Endothelial cell of umbilical vein (primary cell): Measurements from ENCODE around the gene CDH7. TPM values are rescaled to one million over a fixed set of nuclear protein-coding genes. Genes with fewer than 3 reads are reported as not detected.

Experiments
- BruUV-seq: library from RNA; stranded (reverse); fragments of 400-500 nt; replicated peaks from 2 replicates; lab custom pipeline; 2021; lab: Mats Ljungman, UMichigan
- CTCF ChIA-PET: fragments of 300-600, 350-600 bp; sonication (Branson Sonifier 250); formaldehyde crosslinking; loops from one replicate; lab custom pipeline; 2021; ENCODE audit warnings: antibody characterized with exemption, inconsistent platforms; lab: Charles Lee
- POLR2A ChIA-PET: fragments of 300-600, 350-600 bp; sonication (Branson Sonifier 250); formaldehyde crosslinking; loops from one replicate; lab custom pipeline; 2021; ENCODE audit warnings: antibody characterized with exemption, inconsistent platforms; lab: Charles Lee
- DNase-seq: peaks from one replicate; pipeline ENCODE4 v3.0.0-alpha.2; 2011; ENCODE audit warnings: low read depth, low spot score
- FAIRE-seq: peaks from 2 replicates; lab custom pipeline; 2011; peaks lifted over from hg19 to GRCh38; lab: Jason Lieb, UNC
- H2AFZ ChIP-seq: 2 replicates; pipeline ENCODE4 v1.6.0; 2012; ENCODE audit warnings: low read depth, low read length, control low read depth, inconsistent platforms
- H3K27ac ChIP-seq: 2 replicates; pipeline ENCODE4 v1.5.1; 2011; ENCODE audit warnings: low read depth, mild to moderate bottlenecking, control low read depth, low read length, moderate library complexity; ENCODE audit not compliant: insufficient read depth
- H3K27me3 ChIP-seq, 2 experiments: 2 replicates each; pipeline versions ENCODE4 v1.6.0 to v1.6.1; 2011; ENCODE audit warnings: low read length in 2 of 2, mixed read lengths in 1 of 2; ENCODE audit not compliant: control insufficient read depth in 2 of 2, insufficient read depth in 2 of 2
- H3K36me3 ChIP-seq, 2 experiments: 2 replicates in 1 of 2; 3 replicates in 1 of 2; pipeline ENCODE4 v1.5.1; 2011; ENCODE audit warnings: low read length in 2 of 2, mild to moderate bottlenecking in 1 of 2, moderate library complexity in 1 of 2; ENCODE audit not compliant: control insufficient read depth in 2 of 2, insufficient read depth in 2 of 2; ENCODE audit errors: extremely low read depth in 1 of 2
- H3K4me1 ChIP-seq: 3 replicates; pipeline ENCODE4 v1.5.1; 2011; ENCODE audit warnings: mild to moderate bottlenecking, low read length; ENCODE audit not compliant: control insufficient read depth, insufficient read depth; ENCODE audit errors: extremely low read depth
- H3K4me2 ChIP-seq: 2 replicates; pipeline ENCODE4 v1.6.1; 2011; ENCODE audit warnings: low read length, control low read depth, mixed read lengths; ENCODE audit not compliant: insufficient read depth
- H3K4me3 ChIP-seq, 3 experiments: fragments of 200-600 bp in 1 of 3; sonication (generic), shearing (Covaris generic) in 1 of 3; replicated peaks in 1 of 3; 2 replicates each; pipeline ENCODE4 v1.5.1; 2011 to 2016; ENCODE audit warnings: control low read depth in 3 of 3, low read length in 3 of 3, mild to moderate bottlenecking in 2 of 3, inconsistent platforms in 1 of 3, low read depth in 1 of 3, moderate library complexity in 1 of 3; ENCODE audit not compliant: insufficient read depth in 1 of 3
- H3K79me2 ChIP-seq: 2 replicates; pipeline ENCODE4 v1.6.0; 2012; ENCODE audit warnings: low read length, inconsistent platforms; ENCODE audit not compliant: control insufficient read depth, insufficient read depth
- H3K9ac ChIP-seq: replicated peaks from 2 replicates; pipeline ENCODE3; 2011; ENCODE audit warnings: low read length, control low read depth; ENCODE audit not compliant: insufficient read depth; ENCODE audit errors: extremely low read depth
- H3K9me1 ChIP-seq: replicated peaks from 3 replicates; pipeline ENCODE4 v1.6.0; 2011; ENCODE audit warnings: mild to moderate bottlenecking, low read length; ENCODE audit not compliant: control insufficient read depth, insufficient read depth; ENCODE audit errors: extremely low read depth
- H3K9me3 ChIP-seq: replicated peaks from 2 replicates; pipeline ENCODE4 v1.5.1; 2012; ENCODE audit warnings: low read length, inconsistent platforms; ENCODE audit not compliant: control insufficient read depth, insufficient read depth
- H4K20me1 ChIP-seq: replicated peaks from 2 replicates; pipeline ENCODE3; 2011; ENCODE audit warnings: mild to moderate bottlenecking, low read length; ENCODE audit not compliant: control insufficient read depth, insufficient read depth; ENCODE audit errors: extremely low read depth
- CTCF ChIP-seq, 2 donors: IDR thresholded peaks; 1 replicate in 1 of 2; 2 replicates in 1 of 2; pipeline ENCODE4 v1.5.1; 2011; ENCODE audit warnings: low read length in 2 of 2, mild to moderate bottlenecking in 2 of 2, moderate library complexity in 2 of 2, control low read depth in 1 of 2, inconsistent platforms in 1 of 2, low read depth in 1 of 2; ENCODE audit not compliant: insufficient read depth in 1 of 2; ENCODE audit errors: extremely low read depth in 1 of 2
- EZH2 ChIP-seq: IDR thresholded peaks from 2 replicates; pipeline ENCODE4 v1.6.1; 2012; ENCODE audit warnings: borderline replicate concordance, low read depth, mild to moderate bottlenecking, moderate library complexity, low read length, inconsistent platforms; ENCODE audit not compliant: severe bottlenecking
- FOS ChIP-seq: IDR thresholded peaks from 2 replicates; pipeline ENCODE4 v1.6.1; 2011; ENCODE audit warnings: mild to moderate bottlenecking, low read length, moderate library complexity, borderline replicate concordance; ENCODE audit not compliant: insufficient read depth
- GATA2 ChIP-seq: IDR thresholded peaks from 2 replicates; pipeline ENCODE4 v1.7.0; 2011; ENCODE audit warnings: low read depth, mild to moderate bottlenecking, moderate library complexity, mixed read lengths, low read length; ENCODE audit not compliant: insufficient read length, insufficient read depth
- JUN ChIP-seq: IDR thresholded peaks from 2 replicates; pipeline ENCODE4 v1.6.1; 2011; ENCODE audit warnings: borderline replicate concordance, low read depth; ENCODE audit not compliant: insufficient read length, insufficient read depth
- MAX ChIP-seq: IDR thresholded peaks from 2 replicates; pipeline ENCODE4 v1.6.1; 2011; ENCODE audit not compliant: insufficient read depth, insufficient read length
- MYC ChIP-seq: IDR thresholded peaks from one replicate; pipeline ENCODE4 v1.6.1; 2011; ENCODE audit warnings: mild to moderate bottlenecking, low read depth, low read length
- POLR2A ChIP-seq: IDR thresholded peaks from 2 replicates; pipeline ENCODE4 v1.6.1; 2012; ENCODE audit warnings: low read depth, mild to moderate bottlenecking, control low read depth, low read length
- POLR2AphosphoS5 ChIP-seq: IDR thresholded peaks from 2 replicates; pipeline ENCODE4 v1.6.1; 2012; ENCODE audit warnings: low read depth, mild to moderate bottlenecking, control low read depth, low read length, moderate library complexity; ENCODE audit not compliant: insufficient read depth
- dilution Hi-C: fragments of 300-500 bp; cut with MboI; formaldehyde crosslinking; loops from one replicate; pipeline ENCODE4 v1.15.0; 2019; ENCODE audit warnings: low sequenced_read_pairs; ENCODE audit not compliant: extremely low pct_ligation_motif_present
- intact Hi-C: fragments of 100-400 bp; cut with micrococcal nuclease; formaldehyde crosslinking; loops from one replicate; pipeline ENCODE4 v1.10.0; 2022
- polyA plus RNA-seq, 4 experiments: library from polyadenylated mRNA; depleted of rRNA in 3 of 4; stranded (reverse) in 3 of 4; unstranded in 1 of 4; fragments of >200 nt; gene quantifications; 2 replicates each; pipeline versions ENCODE4 v1.2.1 to v1.2.3, GENCODE V29; 2011 to 2012; ENCODE audit warnings: missing spikeins in 1 of 4
- total RNA-seq: library from RNA; stranded (reverse); gene quantifications from 2 replicates; pipeline ENCODE4 v1.2.3, GENCODE V29; 2021

Gene CDH7
- total and polyA plus RNA-seq, 2 donors (not counting 3 experiments of a cell fraction or from before 2014, with no cell fraction given), result not detected

- no peaks in the 10 kb centered on the region for H3K9me1 ChIP-seq
- FAIRE-seq, result no peak
- H3K9ac ChIP-seq, result no peak overlapping the region
- no peaks in the 10 kb centered on the region for H4K20me1 ChIP-seq
- DNase-seq, result no peak
- H3K27me3 ChIP-seq, result no peaks in the 10 kb centered on the region
- intact Hi-C loops, result no loop called here
- CTCF ChIA-PET, result no interaction called here
- POLR2A ChIA-PET, result no interaction called here
- no peaks in the 10 kb centered on the region for H3K4me1 ChIP-seq
- no peaks in the 10 kb centered on the region for H3K79me2 ChIP-seq
- no peaks in the 10 kb centered on the region for H3K9me3 ChIP-seq
- dilution Hi-C loops, result no loop called here
- TF ChIP-seq POLR2AphosphoS5, result no peak
- TF ChIP-seq POLR2A, result no peak
- TF ChIP-seq JUN, result no peak
- no peak for TF ChIP-seq CTCF (IDR thresholded peaks at IDR 0.05; ENCODE audit: extremely low read depth in 1 of 2, insufficient read depth in 1 of 2, low read depth in 1 of 2, low read length in 2 of 2)
- BruUV-seq, result no TSS peak
- H3K4me3 ChIP-seq, result no peak overlapping the region
- H2AFZ ChIP-seq, result no peak overlapping the region
- H3K4me2 ChIP-seq, result no peak overlapping the region
- no peaks in the 10 kb centered on the region for H3K36me3 ChIP-seq
- H3K27ac ChIP-seq, result no peak overlapping the region
Observed at GRCh38 chr18:65786474-65786873, 35.7 kb downstream of the CDH7 start.

- H3K27me3 ChIP-seq, result no peaks in the 10 kb centered on the region
Observed at GRCh38 chr18:65788373-65788772, 37.6 kb downstream of the CDH7 start.

More at GRCh38 chr18:65788373-65788772, 37.6 kb downstream of the CDH7 start:
- Histone ChIP-seq H3K27ac (no peak overlapping the region), H3K4me2 (no peak overlapping the region), H3K4me1 (no peaks in the 10 kb centered on the region), H3K9me3 (no peaks in the 10 kb centered on the region), H3K9ac (no peak overlapping the region), H3K36me3 (no peaks in the 10 kb centered on the region), H3K4me3 (no peak overlapping the region), H2AFZ (no peak overlapping the region), H3K79me2 (no peaks in the 10 kb centered on the region), H3K9me1 (no peaks in the 10 kb centered on the region), H4K20me1 (no peaks in the 10 kb centered on the region)
- dilution Hi-C loops (no loop called here), intact Hi-C loops (no loop called here)
- CTCF ChIA-PET, result no interaction called here
- BruUV-seq, result no TSS peak
- FAIRE-seq, result no peak
- DNase-seq, result no peak
- TF ChIP-seq EZH2, result no peak
- TF ChIP-seq MAX, result no peak
- TF ChIP-seq JUN, result no peak
- TF ChIP-seq CTCF (IDR thresholded peaks at IDR 0.05; ENCODE audit: extremely low read depth in 1 of 2, insufficient read depth in 1 of 2, low read depth in 1 of 2, low read length in 2 of 2), result no peak
- TF ChIP-seq GATA2, result no peak
- TF ChIP-seq FOS, result no peak
- TF ChIP-seq MYC, result no peak
- TF ChIP-seq POLR2A, result no peak
- TF ChIP-seq POLR2AphosphoS5, result no peak
- POLR2A ChIA-PET, result no interaction called here
